Stimulated activated CD8-positive, alpha-beta memory T cell treated with anti-CD3 and anti-CD28 coated beads, Interleukin-7, amount 100 ng/mL, for 24 hours (primary cell): ENCODE results near the gene ZCCHC7.
"Not testable (repeated sequence)": the region's sequence is repeated elsewhere in the genome, so short reads cannot be mapped to it uniquely, and the experiment has no call there.

Source experiments
- DNase-seq: peaks from one replicate; pipeline ENCODE4 v3.0.0-alpha.2; 2020; ENCODE audit warnings: low read depth

Gene ZCCHC7

DNA sequence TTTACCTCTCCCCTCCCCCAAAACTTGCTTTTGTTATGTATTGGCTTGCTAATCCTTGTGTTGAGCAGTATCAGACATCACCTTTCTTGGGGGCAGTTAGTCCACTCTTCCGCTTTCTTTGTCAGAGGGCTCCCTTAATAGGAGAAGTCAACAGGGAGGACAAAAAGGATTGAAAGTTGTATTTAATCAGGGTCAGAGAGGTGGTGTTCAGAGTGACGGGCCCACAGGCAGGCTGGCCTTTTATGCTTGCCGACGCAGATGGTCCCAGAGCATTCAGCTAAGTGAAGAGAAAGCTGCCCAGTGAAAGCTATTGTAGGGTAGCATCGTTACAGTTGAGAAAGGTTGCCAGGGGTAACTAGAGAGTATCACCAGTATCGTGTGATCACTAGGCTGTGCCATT, 131.1 kb downstream of the ZCCHC7 start:
- no peak for DNase-seq

DNA sequence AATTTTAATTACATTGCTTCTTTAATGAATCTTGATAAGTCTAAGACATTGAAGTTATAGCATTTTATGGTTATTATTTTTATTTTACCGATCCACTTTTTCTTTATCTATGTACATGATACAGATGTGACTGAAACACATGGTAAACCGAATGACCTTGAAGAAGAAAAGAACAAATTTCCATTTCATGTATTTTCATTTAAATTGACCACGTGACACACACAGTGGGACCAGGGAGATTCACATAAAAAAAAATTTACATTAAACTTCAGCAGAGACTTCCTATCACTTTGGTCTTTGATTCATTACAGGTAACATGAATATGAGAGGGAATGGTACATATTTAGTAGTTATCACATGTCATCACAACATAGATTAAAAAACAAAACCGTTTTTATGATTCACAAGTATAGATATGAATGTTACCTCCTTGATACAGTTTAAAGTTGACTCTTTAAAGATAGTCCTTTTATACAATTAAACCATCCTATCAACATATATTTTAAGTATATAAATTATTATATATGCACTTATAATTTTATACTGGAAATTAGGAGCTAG, 133.1 kb downstream of the ZCCHC7 start:
- no peak for DNase-seq

DNA sequence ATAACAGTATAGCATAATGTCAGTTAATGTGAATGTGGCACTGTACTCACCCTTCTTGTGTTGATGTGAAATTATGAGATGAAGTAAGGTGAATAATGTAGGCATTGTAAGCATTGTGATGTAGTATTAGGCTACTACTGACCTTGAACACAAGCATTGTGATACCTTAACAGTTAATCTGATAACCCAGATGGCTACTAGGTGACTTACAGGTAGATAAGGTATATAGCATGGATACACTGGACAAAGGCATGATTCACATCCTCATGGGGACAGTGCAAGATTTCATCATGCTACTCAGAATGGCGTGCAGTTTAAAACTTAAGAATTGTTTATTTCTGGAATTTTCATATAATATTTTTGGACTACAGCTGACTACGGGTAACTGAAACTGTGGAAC, 134.8 kb downstream of the ZCCHC7 start:
- no peak for DNase-seq

DNA sequence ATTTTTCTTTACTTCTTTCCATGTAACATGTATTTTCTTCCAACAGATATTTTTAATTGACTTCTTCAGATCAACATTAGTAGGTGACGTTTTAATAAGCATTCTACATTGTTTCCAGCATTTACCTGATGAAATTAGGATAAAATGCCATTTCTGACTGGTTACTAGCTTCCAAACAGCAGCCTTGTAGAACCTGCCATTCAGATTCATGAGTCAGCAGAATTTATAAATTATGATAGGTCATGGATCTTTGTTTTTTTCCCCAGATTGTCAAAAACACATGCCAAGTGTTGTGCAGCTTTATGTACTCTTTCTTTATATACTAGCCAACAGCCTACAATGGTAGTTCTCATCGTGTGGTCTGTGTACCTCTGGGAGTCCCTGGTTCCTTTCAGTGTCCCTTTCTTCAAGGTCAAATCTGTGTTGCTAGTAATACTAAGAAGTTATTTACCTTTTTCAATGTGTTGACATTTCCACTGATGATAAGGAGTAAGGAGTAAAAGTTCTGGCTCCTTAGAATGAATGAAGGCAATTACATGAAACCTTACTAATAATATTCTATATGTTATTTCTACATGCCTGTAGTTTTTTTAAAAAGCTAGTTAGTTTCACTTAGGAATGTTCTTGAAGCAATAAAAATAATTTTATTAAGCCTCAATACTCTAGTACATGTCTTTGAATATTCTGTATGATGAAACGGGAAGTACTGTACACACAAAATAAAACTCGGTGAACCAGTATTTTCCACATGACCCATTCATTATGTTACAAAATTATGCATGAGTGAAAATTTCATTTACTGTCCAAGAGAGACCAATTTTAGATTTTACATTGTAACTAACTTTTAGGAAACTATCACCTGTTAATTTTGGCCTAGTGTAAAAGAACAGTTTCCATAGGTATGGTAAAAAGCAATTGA, 135.8 kb downstream of the ZCCHC7 start:
- no peak for DNase-seq

DNA sequence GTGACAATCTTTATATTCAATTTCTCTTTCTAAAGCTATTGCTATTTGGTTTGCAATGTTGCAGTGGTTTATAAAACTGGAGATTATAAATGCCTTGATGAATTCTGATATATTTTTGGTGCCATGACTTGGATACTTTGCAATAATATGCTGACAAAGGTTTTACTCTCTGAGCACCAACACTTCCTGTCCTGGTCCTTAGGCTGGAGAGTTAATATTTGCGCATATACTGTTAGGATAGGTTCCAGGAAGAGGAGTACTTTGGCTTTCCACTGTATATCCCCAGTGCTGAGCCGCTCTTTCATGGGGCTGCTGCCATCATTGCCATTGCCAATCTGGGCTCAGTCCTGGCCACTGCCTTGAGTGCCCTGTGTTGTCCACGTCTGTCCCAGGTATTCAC, 139.6 kb downstream of the ZCCHC7 start:
- DNase-seq: no peak

DNA sequence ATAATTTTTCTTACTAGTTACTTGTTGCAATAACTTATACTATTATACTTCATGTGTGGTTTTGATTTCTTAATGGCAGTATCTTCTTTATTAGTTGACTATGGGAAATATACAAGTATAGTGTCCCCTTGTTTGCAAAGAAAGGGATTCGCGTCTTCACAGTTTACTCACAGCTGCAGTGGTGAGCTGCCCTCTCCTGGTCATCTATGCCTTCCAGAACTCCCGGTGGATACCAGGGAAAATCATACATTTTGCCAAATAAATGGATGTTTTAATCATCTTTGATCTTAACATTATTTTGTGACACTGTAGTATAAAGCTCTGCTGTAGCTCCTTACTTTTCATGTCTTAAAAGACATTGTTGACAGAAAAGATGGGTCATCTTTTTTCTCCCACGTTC, 142.0 kb downstream of the ZCCHC7 start:
- DNase-seq: no peak

DNA sequence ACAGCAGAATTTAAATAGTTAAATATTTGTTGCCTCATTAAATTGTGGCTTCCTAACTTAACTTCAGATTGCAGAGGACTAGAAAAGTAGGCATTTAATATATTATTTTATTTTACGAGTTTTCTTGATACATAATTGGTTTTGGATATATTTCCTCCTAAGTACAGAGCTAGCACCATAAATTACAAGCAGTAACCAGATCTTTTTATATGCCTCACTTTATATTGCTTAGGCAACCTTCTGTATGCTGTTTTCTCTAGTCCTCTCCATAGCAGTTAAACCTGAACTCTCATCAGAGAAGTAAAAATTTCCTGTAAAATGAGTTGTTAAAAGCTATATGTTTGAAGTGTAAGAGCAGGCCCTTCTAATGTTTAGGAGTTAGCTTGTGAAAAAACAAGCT, 144.2 kb downstream of the ZCCHC7 start:
- no peak for DNase-seq

DNA sequence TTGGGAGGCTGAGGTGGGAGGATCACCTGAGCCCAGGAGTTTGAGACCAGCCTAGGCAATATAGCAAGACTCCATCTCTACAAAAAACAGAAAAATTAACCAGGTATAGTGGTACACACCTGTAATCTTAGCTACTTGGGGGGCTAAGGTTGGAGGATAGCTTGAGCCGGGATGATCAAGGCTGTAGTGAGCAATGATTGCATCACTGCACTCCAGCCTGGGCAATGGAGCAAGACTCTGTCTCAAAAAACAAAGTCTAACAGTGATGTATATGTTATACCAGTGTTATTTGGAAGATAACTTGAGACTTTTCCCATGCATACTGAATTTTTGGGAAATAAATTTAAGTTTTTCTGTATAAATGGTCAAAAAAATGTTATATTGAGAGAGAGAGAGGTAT, 146.3 kb downstream of the ZCCHC7 start:
- DNase-seq: no peak

DNA sequence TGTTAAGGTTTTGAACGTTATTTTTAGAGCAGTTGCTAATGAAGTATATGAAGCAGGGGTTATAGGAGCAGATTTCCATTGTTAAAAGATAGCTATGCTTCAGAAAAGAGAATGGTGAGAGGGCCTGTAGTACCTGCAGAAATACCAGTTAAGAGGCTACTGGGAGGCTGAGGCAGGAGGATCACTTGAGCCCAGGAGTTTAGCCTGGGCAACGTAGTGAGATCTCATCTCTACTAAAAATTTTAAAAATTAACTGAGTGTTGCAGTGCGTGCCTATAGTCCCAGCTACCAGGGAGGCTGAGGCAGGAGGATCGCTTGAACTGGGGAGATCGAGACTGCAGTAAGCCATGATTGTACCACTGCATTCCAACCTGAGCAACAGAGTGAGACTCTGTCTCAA, 148.8 kb downstream of the ZCCHC7 start:
- DNase-seq: no peak

DNA sequence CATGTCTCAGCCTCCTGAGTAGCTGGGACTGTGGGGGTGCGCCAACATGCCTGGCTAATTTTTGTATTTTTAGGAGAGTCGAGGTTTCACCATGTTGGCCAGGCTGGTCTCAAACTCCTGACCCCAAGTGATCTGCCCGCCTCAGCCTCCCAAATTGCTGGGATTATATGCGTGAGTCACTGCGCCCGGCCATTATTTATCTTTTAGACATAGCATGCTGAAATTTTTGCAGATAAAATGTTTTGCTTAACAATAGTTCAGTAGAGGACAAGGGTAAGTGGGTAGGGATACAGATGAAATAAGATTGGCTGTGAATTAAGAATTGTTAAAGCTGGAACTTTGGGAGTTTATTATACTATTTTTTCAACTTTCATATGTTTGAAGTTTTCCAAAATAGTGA, 151.3 kb downstream of the ZCCHC7 start:
- no peak for DNase-seq

DNA sequence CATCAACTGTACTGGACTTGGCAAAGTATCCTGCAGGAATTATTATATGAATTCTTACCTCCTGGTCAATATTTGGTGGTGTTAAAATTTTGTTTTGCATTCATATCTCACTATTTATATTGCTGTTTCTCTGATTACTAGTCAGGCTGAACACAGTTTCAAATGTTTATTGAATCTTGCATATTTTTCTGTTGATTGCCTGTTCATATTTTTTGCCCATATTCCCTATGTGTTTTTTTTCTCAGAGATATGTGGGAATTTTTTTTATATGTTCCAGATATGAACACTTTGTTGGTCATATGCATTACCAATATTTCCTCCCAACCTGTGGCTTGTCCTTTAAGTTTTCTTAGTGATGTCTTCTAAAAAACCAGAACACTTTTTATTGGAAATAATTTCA, 153.2 kb downstream of the ZCCHC7 start:
- DNase-seq: no peak

DNA sequence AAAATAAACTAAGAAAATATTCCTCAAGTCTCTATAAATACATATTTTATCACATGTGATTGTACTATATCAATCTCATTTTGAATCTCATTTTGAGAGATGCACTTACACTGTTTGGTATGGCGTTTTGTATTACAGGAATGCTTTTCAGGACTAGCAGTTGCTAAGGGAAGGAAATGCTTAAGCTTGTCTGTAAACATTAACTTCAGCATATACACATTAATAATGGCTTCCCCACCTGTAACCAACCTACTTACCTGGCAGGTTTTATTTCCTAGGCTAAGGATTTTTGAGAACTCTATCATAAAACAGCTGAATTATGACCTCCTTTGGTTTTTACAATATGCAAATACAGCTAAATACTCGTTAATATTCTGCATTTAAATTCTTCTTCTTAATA, 161.2 kb downstream of the ZCCHC7 start:
- DNase-seq: no peak

DNA sequence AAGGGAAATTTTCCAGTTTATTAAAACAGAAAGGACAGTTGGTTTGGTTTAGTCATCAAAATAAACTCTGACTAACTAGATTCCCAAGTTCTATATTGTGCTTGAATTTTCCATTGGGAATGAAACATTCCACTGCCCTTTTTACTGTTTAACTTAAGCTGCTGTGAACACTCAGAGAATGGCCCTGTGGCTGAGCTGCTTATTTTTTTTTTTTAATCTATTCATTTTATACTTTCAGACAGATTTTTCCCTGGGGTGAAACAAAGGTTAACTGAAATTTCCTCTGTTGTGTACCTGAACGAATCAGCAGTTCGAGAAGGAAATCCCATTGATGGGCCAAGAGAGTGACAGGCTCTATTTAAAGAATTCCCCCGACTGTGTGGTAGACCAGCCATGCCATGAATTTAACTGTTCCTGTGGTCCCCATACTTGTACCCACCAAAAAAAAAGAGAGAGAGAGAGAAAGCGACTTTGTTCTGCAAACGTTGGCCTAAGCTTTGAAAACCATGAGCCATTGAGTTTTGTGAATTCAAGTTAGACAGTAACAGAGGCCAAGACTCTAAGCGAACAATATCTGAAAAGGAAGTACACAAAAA, 163.5 kb downstream of the ZCCHC7 start:
- no peak for DNase-seq

DNA sequence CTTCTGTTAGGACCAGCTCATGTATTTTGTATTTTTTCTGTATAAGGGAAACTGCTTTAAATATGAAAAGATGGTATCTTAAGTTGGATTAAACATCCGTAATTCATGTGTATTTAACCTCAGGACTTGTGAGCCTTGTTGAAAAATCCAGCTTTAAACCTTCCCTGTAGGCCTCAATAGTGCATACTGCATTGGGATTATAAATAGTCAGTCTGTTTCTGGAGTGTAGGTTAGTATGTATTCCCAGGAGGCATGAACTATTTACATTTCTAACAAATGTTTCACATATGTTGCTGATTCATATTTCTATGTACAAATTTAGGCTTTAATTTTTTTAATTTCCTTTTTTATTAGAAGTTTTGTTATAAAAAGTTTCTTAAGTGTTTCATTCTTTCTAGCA, 164.3 kb downstream of the ZCCHC7 start:
- no peak for DNase-seq

DNA sequence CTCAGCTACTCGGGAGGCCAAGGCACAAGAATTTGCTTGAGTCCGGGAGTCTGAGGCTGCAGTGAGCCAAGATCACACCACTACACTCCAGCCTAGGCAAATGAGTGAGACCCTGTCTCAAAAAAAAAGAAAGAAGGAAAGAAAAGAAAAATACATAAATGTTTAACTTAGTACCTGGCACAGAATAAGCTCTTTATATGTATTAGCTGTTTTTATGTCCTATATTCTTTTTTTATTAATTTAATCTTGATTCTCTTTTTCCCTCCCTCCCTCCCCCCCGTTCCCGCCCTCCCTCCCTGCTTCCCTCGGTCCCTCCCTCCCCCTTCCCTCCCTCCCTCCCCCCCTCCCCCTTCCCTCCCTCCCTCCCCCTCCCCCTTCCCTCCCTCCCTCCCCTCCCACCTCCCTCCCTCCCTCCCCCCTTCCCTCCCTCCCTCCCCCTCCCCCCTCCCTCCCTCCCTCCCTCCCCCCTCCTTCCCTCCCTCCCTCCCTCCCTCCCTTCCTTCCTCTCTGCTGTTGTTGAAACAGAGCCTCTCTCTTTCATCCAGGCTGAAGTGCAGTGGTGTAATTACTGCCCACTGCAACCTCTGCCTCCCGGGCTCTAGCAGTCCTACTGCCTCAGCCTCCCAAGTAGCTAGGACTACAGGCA, 166.3 kb downstream of the ZCCHC7 start:
- DNase-seq: no peak

DNA sequence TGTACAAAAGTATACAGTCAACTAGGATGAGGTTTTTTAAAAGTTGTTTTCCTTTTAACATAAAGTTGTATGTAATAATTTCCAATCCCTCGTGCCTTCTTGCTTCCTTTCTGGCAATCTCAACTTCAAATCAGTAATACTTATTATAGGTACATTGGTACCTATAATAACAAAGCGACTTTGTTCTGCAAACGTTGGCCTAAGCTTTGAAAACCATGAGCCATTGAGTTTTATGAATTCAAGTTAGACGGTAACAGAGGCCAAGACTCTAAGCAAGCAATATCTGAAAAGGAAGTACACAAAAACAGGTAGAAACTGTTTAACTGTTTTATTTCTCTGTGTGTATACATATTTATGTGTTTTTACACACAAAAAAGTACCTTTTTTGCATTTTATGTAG, 166.9 kb downstream of the ZCCHC7 start:
- DNase-seq: no peak

DNA sequence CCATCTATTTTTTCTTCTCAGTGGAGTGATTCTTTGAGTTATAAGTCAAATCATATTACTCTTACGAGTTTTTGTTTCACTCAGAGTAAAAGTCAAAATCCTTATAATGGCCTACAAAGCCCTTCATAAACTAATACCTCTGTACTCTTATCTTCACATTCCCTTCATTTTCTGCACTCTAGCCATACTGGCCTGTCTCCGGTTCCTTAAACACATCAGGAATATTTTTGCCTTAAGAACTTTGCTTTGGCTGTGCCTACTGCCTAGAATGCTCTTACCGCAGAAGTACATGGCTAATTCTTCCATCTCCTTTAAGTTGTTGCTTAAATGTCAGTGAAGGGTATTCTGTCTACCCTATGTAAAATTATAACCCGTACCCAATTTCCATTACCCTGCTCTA, 169.3 kb downstream of the ZCCHC7 start:
- DNase-seq: no peak

DNA sequence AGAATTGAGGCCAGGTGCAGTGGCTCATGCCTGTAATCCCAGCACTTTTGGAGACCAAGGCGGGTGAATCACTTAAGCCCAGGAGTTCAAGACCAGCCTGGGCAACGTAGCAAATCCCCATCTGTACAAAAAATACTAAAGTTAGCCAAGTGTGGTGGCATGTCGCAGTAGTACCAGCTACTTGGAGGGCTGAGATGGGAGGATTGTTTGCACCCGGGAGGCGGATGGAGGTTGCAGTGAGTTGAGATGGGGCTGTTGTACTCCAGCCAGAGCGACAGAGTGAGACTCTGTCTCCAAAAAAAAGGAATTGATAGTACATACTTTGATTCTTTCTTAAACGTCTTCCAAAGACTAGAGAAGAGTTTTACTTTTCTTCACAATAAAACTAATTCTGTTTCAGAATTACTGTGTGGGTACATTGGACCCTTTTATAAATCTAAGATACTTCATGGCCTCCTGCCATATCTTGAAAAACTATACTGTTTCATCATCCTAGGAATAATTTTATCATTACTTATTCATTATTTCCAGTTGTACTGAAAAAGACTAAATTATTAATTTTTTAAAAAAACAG, 170.1 kb downstream of the ZCCHC7 start:
- no peak for DNase-seq

DNA sequence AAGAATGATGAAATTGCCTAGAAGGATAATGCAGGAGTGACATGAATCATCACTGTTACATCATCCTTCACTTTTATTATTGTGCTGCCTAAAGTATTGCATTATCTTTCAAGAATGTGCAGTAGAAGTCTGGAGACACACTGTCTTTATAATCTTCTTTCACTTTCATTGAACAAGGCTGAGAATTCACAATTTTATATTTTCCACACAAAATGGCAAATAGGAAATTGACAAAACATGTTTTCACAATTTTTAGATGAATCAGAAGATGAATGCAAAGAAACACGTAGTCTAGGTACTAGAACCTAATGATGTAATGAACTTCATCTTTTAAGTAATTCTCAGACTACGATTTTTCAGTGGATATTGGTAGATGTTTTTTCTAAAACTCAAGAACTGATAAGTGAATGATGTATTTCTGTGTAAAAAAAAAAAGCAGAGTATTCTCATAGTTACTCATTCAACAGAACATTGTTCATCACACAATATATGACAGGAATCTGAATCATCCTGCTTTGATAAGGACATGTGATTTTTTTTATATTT, 170.6 kb downstream of the ZCCHC7 start:
- DNase-seq: no peak

DNA sequence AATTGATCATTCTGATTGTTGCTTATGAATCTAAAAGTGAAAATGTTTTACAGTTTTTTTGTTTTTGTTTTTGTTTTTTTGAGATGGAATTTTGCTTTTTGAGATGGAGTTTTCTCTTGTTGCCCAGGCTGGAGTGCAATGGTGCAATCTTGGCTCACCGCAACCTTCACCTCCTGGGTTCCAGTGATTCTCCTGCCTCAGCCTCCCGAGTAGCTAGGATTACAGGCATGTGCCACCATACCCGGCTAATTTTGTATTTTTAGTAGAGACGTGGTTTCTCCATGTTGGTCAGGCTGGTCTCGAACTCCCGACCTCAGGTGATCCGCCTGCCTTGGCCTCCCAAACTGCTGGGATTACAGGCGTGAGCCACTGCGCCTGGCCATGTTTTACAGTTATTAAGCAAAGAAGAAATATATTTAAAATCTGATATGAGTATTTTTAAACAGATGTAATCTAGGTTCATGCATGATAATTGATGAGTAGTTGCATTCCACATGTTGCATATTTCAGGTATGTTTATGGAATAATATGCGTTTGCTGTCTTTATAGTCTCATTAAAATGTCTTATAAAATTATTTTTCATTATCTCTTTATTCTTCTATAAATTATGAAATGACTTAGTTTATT, 171.4 kb downstream of the ZCCHC7 start:
- DNase-seq: not testable (repeated sequence)

DNA sequence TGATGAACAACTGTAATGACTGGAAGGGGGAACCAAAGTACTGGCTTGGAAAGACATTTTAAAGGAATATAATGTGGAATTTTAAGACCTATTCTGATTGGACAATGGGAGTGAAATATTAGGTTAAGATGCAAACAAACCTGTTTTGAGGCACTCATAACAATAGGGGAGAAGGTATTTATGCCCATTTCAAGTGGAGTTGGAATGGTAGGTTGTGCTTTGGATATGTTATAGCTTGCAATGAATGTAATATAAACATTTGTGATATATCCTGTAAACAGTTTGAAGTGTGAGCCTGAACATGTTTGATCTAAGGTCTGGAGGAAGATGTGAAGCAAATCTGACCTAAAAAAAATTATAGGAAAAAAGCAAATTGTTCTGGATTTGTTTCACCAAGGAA, 172.5 kb downstream of the ZCCHC7 start:
- no peak for DNase-seq
